Germinal center (tissue), 1 donor: Measurements from ENCODE around the gene TNFSF4.
"Not testable (repeated sequence)": the region's sequence is repeated elsewhere in the genome, so short reads cannot be mapped to it uniquely, and the experiment has no call there.

Experiments
- DNase-seq: peaks from one replicate; pipeline ENCODE4 v3.0.0; 2012; ENCODE audit warnings: mixed read lengths, low spot score

Gene TNFSF4

DNA sequence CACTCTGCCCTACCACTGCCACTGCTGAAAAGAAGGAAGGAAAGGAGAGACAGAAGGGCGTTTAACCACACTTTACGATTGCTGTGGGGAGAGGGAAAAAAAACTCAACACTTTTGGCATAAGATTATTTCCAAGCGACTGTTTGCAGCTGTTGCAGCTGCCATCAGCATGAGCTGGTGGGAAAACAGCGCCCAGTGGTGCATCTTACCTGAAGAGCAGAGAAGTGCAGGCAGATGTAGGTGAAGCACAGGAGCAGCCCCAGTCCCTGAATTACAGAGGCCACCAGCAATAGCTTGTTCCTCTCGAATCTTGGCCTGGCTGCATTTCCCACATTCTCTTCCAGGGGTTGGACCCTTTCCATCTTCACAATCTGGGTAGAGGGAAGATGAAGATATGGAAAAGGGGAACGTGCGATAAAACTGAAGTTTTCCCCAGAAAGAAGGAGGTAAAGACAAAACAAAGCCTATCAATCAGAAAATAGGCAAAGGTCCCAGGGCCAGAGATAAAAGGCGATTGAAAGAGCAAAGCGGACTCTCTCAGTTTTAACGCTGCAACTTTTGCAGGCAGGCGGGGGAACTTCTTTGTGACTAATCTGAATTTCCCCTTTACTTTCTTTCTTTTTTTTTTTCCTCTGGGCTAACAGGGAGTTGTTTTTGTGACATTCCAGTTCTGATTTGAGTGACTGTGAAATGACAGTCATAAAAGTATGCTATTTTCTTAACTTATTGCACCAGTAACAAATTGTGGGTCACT is at the start of gene TNFSF4:
Gene TNFSF4, minus strand, starts transcription at position 516 of the 753 bp plus-strand sequence. Its CDS starts 155 bp downstream, at position 361.
- DNase-seq = no peak

DNA sequence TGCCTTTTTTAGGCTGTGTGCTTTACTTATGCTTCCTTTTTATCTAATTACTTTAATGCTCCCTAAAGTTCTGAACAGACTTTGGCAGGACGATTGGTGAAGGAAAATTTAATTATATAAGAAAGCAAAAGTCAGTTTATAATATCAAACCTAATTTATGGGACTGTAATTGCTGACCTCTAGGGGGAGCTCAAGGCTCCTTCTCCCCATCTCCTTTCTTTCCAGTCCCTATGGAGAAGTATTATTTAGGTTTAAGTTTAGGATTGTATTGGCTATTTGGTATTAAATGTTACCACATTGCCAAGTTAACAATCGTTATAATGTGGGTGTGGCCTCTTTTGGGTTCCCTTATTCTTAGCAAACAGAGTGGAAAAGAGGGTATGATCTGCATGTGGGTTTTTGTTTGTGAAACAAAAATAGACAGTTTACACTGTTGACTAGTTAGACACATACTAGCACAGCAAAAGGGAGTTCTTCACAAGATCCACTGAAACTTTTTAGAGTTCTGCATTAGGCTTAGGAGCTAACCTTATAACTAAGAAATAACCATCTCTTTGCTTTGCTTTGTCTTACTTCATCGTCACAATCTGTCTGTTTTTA is 48.2 kb upstream of the TNFSF4 start:
- peak; percentile 30 for DNase-seq

GRCh38 chr1:173253046-173253445 is 45.9 kb upstream of the TNFSF4 start:
- DNase-seq = no peak

DNA sequence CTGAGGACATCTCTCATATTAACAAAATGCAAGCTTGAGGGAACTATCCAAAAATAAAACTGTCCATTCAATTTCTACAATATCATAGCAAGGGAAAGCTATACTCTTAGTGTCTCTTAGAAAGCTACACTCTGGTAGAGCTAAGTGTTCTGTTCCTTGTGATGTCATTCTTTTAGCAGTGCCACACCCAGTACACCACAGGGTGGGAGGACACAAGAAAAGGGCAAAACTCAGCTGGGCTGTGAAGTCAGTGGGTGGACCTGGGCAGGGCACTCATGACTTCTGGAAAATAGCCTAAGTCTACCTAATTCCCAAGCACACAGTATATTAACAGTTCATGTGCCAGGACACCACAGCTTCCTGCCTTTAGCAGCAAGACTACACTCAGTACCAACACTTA is 42.2 kb upstream of the TNFSF4 start:
- DNase-seq = no peak

GRCh38 chr1:173248247-173248940 is 41.3 kb upstream of the TNFSF4 start:
- no peak for DNase-seq

GRCh38 chr1:173245892-173246291 is 38.8 kb upstream of the TNFSF4 start:
- DNase-seq = no peak

GRCh38 chr1:173243300-173243699 is 36.2 kb upstream of the TNFSF4 start:
- no peak for DNase-seq

DNA sequence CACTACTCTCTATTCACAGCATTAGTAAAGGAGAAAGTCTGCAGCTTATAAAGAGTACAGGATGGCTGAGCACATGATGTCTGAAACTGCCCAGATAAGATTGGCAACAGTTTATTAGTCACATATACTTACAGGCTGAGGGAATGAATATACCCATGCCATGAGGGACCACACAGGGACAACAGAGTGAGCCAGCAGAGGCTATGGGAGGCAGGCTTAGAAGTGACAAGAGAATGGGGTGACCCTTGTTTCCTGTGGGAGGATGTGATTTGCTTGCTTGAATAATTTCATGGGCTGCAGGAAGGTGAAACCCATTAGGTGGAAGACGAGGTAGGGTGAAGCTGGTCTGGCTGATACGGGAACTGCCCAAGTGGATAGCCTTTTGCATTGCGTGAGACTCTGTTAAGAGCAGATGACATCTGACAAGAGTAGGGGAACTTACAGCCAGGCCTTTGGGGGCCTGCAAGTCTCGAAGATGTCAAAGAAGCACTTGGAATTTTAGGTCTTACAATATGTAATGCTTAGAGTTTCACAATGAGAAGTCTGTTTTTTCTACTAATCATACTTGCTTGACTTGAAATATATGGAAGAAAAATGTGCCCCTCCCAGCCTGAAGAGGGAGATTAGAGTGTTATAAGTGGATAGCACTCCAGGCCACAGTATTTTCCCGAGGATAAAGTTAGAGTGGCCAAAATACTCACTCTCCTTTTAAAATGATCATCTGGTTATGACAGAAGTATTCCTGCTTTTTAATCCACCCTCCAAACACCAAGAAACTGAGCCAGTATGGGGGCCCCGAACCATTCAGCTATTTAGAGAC is 34.6 kb upstream of the TNFSF4 start:
- DNase-seq = no peak

GRCh38 chr1:173240609-173241008 is 33.5 kb upstream of the TNFSF4 start:
- no peak for DNase-seq

DNA sequence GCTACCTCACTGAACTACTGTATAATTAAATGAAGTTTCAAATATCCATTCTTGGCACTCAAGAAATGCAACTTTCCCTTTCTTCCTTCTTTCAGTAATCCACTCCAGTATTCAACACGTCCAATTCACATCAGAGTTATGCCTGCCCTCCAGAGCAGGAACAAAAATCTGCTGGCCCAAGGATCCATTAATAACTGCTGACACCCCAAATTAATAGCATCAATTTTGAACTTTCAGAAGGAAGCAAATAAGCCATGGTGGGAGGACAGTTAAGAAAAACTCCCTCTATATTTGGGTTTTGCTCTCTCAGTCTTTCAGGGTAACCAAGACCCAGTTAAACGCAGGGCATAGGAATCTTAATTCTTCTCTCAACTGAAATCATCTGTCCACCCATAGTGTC is 31.9 kb upstream of the TNFSF4 start:
- DNase-seq = no peak

GRCh38 chr1:173234899-173235298 is 27.8 kb upstream of the TNFSF4 start:
- DNase-seq = no peak

GRCh38 chr1:173234434-173234833 is 27.3 kb upstream of the TNFSF4 start:
- DNase-seq = not testable (repeated sequence)

GRCh38 chr1:173229031-173229430 is 21.9 kb upstream of the TNFSF4 start:
- DNase-seq = not testable (repeated sequence)

DNA sequence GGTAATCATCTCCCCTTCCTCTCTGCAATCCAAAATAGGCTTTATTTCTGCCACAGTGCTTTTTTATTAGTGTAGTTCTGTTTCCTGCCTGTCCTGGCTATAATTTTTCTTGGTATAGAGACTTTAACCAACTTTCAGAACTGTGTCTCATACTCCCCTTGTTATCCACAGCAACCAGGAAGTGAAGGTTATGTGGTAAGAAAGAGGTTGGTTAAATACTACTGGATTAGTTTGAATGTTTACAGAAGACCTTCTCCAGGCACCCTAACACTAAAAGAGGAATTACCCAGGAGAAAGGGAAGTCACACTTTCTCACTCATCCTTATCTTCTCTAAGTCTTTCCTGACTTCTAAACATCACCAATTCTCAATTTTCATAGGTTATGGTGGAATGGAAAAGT is 17.8 kb upstream of the TNFSF4 start:
- no peak for DNase-seq

DNA sequence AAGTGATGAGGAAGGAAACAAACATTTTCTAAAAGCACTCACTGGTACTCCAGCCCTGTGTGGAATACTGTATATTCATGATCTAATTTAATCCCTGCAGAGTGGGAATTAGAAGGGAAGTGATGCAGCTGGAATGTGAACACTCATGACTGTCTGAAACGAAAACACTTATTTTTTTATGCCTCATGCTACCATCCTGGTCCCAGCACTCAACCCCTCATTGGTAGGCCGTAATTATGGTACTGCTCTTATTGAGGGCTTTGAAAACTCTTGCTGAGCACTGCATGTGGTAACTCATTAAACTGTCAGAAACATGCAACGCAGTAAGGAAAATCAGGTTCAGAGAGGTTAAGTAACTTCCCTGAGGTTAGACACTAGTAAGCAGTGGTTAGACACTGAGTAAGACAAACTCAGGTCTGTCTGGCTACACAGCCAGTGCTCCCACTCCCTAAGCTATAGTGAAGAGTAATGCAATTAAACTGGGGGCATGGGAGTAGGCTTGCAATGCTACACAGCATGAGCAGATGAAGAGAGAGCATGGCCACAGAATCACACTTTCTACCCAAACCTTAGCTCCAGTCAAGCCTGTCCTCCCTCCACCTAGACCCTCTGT is 17.3 kb upstream of the TNFSF4 start:
- DNase-seq = no peak

DNA sequence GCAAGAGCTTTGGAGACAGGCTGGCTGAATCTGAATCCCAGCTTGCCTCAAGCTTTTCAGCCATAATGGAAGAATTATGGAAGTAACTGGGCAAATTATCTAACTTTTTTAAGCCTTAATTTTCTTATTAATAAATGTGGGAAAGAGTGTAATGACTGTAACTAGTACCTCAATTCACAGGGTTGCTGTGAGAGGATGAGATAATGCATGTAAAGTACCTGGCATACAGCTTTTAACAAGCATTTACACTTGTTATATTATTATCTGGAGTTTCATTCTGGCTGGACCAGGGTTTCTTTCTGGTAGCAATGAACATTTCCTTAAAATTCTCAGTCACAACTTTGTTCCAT is 15.9 kb upstream of the TNFSF4 start:
- no peak for DNase-seq

DNA sequence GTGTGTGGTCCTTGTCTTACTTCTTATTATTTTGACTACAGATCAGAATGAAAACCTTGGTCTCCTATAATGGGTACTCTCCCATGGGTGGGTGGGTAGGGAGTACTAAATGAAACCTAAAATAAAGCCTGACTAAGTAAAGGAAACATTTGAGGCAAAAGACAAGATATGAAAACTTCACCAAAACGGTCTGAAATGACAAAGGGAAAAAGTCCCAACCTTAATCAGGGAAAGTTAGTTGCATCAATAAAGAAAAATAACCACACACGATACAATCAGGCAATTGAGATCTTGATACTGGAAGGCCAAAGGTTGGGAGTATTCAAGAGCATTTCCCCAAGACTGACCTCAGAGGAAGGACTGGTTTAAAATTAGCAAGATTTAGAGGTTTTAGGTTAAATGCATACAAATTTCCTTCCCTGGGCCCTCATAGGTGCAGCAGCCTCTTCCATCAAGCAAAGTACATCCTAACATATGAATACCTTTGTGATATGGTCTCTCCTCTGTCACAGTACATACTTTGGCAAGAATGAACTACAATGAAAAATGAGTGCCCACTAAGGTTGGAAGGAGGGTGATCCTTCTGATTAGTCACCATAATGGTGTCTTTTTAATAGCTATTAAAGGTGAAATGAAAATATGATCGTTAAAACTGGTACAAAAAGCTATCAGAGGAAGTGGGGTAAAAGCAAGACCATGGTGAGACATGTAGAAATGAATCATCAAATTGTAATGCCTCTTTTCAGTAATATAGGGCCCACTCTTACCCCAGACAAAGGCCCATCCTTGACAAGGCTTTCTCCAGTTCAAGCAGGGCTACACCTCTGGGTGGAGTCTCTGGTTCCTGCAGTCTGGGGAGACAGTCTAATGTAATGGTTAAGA is 15.3 kb upstream of the TNFSF4 start:
- DNase-seq = no peak

GRCh38 chr1:173220157-173220556 is 13.0 kb upstream of the TNFSF4 start:
- DNase-seq = no peak

- DNase-seq = no peak
Observed at GRCh38 chr1:173213665-173214064, 6.5 kb upstream of the TNFSF4 start.

DNA sequence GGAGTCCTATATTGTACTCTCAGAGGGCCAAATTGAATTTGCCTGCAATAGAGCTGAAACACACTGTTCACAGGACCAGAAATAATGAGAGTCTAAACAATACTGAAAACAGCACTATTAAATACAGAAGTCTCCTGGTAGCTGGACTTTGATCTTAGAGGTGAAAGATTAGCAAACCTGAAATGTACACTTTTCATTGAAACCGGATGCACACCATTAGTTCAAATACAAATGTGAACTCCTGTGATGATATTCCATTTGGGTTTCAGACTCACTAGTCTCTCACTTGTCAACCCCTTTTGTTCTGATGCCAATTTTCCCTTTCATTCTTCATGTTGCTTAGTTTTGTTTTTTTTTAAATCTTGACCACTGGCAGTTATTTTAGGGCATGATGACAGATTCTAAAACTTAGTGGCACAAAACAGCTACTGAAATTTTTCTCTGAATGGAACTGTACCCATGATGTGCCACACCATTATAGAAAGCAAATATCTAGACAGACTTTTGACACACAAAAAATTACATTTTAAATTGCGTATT is 5.9 kb upstream of the TNFSF4 start:
- DNase-seq = no peak
